ENCODE measurements around the gene WFDC1.

The WFDC1 gene

DNA sequence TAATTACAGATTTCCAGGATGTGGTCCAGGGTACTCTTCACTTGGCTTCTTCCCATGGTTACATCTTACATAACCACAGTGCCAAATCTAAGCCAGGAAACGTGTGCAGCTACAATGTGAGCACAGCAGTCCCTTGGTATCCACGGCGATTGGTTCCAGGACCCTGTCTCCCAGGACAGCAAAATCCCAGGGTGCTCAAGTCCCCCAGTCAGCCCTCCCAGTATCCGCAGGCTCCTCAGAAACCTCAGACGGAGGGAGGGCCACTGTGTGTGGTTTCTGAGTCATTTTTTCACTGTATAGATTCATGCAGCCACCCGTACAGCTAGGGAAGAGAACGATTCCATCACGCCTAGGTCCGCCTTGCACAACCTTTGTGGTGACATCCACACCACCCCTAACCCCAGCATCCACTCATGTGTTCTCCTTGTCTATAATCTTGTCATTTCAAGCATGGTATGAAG is 62.5 kb downstream of the WFDC1 start:
- DNase-seq: no peak

DNA sequence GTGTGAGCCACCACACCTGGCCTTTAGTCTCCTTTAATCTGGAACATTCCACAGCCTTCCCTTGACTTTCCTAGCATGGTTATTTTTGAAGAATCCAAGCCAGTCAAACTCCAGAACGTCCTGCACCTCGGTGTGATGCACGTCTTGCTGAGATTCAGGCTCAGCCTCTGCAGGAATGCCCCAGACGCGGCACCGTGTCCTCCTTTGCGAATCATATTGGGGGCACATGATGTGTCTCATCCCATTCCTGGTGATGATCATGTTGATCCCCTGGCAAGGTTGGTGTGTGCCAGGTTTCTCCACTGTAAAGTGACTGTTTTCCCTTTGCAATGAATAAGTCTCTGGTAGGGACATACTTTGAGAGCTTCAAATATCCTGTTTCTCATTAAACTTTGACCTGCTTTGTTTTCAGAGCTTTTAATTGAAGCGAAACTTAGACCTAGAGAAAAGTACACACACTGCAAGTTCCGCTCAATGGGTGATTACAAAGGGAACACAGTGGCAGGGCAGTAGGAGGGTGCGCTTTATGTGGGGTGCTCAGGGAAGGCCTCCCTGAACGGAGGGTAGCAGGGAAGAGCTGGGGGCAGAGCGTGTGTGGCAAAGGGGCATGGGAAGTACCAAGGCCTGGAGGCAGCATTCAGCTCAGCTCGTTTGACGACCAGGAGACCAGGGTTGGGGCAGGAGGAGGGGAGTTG is 64.1 kb downstream of the WFDC1 start:
- no peak for DNase-seq

DNA sequence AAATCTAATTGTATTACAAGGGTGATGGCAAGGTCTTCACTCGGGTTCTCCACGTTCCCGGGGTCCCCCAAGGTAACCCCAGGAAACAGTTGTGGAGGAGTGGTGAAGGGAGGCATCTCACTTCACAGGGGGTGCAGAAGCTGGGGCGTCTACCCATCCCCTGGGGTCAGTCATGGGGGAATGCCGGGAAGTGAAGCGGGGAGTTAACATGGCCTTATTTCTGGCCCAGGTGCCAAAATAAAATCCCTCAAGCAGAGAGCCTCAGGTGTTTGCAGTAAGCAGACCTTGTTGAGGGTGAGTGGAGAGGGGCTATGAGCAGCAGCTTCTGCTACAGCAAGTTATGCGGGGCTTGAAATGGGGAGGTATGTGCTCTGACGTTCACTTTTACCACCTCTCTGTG is 64.6 kb downstream of the WFDC1 start:
- no peak for DNase-seq

DNA sequence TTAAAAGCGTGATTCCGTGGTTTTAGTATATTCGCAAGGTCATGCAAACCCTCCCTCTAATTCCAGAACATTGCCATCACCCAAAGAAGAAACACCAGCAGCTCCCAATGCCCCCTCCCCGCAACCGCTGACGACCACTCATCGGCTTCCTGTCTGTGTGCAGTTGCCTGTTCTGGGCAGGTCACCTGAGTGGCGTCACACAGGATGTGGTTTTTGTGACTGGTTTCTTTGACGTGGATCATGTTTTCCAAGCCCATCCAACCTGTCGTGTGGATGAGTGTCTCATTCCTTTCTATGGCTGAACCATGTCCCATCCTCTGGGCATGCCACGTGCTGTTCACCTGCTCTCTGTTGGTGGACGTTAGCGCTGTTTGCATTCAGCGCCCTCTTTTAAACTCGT is 65.5 kb downstream of the WFDC1 start:
- no peak for DNase-seq

DNA sequence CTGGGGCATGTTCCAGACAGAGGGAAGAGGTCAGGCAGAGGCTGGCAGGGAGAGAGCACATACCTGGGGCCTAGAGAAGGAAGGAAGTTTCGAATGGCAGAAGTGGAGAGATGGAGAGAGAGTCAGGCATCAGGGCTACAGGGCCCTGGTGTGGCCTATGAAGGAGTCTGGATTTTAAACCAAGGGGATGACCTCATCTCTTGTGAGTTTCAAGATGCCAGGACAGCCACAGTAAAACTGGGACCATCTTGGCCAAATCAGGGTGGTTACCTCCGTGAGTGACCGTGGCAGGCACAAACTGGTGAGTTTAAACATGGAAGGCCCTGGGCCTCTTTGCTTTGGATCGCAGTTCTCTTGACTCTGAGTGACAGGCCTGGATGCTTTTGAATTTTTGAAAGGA is 66.1 kb downstream of the WFDC1 start:
- DNase-seq: no peak

DNA sequence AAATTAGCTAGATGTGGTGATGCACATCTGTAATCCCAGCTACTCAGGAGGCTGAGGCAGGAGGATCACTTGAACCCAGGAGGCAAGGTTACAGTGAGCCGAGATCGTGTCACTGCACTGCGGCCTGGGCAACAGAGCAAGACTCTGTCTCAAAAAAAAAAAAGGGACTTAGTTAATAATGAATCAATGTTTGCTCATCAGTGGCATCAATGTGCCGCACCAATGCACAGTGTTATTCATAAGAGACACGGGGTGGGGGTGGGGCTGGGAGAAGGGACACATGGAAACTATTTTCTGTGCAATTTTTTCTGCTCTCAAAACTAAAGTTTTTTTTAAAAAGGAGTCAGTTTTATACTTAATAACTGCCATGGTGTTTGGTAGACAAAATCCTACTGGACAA is 66.9 kb downstream of the WFDC1 start:
- no peak for DNase-seq

DNA sequence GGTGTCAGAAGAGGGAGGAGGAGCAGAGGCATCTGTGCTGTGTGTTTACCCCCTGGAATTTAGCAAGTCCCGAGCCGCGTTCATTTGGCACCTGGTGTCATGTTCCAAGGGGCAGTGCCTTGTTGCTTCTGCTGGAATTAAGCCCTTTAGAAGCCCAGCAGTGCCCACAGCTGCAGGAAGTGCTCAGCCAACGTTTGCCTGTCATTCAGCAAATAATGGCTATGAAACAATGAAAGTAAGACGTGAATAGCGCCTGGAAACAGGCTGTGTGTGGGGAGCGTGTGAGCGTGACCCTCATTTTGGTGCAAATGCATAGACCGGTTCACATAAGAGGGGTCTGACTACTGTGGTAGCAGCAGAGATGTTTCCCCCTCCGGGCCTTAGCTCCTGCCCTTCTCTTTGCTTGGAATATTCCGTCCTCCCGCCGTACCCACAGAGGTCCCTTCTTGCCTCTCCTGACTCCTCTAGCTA is 67.8 kb downstream of the WFDC1 start:
- DNase-seq: peak; percentile 12

DNA sequence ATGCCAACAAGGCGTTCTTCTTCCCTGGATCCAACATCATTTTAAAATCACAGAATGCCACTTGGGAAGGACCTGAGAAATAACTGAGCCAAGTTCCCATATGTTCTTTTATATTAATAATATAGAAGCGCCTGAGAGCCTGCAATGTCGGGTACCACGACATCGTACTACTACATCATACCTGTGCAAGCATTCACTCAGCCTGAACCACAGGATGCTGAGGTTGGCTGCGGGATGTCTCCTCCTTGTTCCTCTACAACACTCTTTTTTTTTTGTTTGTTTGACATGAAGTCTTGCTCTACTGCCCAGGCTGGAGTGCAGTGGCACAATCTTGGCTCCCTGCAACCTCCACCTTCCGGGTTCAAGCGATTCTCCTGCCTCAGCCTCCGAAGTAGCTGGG is 71.5 kb downstream of the WFDC1 start:
- DNase-seq: no peak

DNA sequence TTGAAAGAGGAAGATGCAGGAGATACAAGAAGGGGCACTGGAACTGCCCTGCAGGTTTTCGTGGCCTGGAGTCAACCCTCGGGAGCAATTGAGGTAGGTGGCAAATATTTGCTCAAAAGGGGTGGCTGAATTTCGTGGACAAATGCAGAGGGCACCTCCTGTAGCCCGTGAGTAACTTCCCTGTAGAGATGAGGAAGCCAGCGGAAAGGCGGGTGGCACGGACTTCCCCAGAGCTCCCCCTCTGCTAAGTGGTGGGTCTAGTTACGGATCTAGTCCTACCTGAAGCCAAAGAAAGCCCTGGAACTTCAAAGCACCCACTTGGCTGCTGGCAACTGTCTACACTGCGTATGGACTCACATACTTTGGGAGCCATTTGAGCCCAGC is 72.6 kb downstream of the WFDC1 start:
- no peak for DNase-seq

DNA sequence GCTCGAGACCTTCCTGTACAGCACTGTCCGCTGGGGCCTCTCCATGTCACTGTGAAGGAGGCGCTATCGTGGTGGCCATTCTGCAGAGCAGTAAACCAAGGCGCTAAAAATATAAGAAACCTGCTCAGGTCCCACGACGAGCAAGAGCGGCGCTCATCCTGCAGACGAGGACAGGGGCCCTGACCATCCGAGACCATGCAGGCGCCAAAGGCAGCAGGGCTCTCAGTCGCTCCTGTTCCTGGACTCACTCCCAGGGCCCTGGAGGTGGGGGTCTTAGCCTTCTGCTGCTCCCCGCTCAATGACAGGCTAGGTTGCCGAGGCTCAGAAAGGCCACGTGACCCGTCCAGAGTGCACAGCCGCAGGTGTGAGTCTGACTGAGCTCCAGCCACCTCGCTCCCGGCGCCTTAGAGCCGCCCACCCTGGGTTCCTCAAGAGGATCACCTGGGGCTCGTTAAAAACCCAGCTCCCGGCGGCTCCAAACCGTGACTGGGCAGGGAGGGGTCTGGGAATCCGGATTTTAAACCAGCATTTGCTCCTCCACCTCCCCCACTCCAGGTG is 73.2 kb downstream of the WFDC1 start:
- DNase-seq: no peak

DNA sequence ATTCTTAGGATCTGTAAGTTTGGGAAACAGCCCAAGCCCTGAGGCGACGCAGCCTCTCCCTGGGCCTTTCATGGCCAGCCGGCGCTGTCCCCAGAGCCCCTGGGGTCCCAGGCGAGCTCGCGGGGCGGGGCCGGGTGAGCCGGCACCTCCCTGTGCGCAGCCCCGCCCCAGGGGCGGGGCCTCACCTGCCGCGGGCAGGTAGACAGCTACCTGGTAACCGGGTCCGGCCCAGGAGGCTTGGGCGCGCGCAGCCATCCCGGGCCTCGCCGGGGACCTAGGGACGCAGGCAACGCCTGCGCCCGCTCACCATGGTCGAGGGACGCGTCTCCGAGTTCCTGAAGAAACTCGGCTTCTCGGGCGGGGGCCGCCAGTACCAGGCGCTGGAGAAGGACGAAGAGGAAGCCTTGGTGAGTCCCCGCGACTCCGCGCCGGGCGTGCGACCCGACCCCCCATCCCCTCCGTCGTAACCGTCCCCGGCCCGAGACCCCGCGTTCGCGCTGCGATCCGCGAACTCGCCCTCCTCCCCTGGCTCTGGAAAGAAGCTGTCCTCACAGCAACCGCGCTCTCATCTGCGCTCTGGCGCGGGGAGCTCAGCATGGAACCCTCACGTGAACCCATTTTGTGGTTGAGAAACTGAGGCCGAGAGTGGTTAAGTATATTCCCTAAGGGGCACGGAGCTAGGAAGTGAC is 73.8 kb downstream of the WFDC1 start, which contains the start of gene ATP2C2:
TSS of gene ATP2C2 (plus strand) at position 231 of the 689 bp plus-strand sequence. CDS start at position 309, 78 bp downstream.
- peak; percentile 8 for DNase-seq

DNA sequence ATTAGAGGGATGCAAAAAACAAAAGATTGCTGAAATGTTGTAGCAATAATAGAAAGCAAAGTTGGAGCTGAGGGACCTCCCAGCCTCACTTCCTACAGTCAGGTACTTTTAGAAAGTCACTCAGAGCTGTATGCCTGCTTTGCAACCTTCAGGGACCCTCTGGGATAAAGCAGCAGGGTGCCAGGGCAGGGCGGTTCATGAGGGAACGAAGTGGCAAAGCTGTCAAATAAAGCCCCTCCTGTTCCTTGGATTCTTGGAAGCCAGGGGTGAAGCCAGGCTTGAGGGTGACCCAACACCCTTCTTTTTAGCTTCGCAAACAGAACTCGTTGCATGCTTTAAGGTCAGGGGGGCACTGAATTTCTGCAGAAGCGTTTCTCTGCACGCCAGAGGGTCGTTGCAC is 74.4 kb downstream of the WFDC1 start:
- no peak for DNase-seq

DNA sequence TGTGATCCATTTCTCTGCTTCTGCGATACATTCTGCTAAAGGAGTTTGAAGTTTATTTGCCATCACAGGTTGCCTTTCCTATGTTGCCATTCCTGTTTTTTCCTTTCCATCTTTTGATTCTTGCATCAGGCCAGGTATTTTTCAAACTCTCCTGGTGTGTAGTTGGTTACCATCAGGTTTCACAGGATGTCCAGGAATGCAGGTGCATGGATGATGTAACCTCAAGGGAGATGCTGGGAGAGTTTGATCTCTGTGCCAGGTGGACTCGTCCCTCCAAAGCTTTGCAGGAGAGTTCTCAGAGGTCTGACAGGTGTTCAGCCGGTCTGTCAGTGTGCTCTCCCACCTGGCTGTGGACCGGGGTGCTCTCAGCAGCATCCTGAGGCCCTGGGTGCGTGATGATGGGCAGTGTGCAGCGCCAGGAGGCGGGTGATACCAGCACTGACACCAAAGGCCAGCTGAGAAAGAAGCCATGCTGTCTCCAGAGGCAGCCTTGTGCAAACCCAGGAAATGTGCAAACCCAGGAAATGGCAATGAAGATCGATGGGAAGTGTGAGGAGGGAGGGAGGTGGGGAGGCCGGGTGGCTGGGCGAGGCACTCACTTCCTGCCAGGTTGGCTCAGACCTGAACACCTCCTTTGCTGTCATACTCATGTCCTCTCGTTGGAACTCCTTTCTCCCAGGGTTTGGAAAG is 75.4 kb downstream of the WFDC1 start:
- no peak for DNase-seq

DNA sequence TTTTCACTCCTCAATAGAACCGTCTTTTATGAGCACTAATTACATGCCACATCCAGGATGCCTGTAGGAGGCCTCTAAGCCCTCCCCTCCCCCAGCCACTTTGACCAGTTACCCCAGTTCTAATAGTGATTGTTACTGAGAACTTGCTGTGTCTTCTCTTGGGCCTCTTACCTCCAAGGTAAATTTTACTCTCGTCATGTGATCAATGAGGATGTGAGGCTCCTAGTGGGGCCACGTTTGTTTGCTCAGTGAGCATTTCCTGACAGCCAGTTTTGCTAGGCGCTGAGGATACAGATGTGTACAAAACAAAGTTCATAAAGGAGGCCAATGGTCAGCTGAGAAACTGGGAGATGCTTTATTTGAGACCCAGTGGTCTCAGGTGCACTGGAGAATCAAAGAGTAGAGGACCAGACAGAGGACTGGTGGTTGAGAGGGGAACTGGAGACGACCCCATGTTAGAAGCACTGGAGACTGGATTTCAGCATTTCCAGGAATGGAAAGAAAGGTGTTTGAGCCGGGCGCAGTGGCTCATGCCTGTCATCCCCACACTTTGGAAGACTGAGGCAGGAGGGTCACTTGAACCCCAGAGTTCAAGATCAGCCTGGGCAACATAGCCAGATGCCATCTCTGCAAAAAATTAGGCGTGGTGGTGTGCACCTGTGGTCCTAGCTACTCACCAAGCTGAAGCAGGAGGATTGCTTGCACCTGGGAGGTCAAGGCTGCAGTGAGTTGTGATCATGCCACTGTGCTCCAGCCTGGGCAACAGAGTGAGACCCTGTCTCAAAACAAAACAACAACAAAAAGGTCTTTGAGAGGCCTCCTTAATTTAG is 76.3 kb downstream of the WFDC1 start:
- DNase-seq: no peak

DNA sequence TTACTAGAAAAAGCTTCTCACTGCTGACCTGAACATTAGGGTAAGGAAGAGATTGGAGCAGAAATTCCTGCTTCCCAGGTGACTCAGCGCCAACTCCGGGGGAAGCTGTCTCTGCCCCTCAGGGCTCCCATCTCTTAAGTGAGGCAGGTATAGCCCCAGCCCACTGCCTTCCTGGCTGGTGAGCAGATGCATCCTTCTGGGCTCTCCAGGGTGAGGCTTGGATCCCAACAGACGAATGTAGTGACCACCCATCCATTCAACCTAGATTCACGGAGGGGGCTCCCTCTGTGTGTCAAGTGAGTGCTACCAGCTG is 76.8 kb downstream of the WFDC1 start:
- DNase-seq: no peak

DNA sequence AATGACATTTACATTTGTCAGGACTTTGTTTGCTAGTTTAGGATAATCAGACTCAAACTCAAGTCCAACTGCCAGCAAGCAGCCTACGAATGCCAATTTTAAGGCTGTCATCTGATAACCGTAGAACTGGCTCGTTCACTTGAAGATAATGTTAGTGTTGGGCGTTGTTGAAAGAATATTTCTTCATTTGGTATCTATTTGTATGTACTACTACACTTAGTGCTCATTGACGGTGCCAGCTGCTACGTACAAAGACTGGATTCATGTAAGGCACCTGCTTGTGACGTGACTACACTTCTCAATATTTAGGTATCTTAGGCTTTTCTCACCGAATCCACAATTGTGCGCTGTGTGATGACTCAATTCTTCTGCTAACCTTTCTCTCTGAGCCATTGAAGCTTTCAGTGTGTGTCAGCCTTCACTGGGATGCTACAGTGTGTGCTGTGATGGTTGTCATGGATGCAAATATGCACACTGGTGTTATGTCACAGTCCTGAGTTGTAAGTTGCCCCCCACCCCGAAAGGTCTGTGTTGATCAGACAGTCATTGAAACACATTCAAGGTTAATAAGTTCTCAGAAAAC is 79.3 kb downstream of the WFDC1 start:
- no peak for DNase-seq

DNA sequence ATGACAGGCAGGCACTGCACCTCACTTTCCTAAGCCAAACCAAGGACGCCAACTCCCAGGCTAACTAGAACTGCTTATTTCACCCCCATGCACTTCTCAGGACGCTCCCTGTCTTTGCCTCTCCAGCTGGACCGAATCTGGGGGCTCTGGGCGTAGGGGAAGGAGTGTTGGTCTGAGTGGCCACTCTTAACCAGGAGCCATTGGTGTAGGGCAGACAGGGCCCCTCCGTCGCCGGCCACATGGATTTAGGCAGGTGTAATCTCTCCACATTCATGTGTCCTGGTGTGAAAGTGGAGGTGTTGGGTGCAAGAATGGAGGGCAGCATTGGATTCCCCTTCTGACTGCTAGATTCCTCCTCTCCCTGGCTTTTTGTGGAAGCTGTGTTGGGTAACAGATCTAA is 83.4 kb downstream of the WFDC1 start:
- DNase-seq: no peak

DNA sequence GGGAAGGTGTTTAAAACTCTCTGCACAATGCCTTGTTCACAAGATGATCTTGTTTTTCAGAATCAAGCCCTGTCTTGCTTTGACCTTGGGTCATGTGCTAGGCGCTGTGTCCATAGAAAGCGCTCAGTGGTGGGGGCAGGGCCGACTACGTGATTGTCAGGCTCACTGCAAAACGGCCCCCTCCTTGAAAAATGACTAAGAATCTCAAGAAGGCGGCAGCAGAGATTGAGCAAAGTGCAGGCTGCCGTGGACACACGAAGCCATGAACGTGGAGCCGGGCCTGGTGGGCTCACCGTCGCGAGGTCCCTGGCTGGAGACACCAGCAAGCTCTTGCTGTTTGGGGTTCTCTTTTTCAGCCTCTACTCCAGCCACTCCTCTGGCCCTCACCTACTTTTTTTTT is 83.9 kb downstream of the WFDC1 start:
- DNase-seq: no peak

DNA sequence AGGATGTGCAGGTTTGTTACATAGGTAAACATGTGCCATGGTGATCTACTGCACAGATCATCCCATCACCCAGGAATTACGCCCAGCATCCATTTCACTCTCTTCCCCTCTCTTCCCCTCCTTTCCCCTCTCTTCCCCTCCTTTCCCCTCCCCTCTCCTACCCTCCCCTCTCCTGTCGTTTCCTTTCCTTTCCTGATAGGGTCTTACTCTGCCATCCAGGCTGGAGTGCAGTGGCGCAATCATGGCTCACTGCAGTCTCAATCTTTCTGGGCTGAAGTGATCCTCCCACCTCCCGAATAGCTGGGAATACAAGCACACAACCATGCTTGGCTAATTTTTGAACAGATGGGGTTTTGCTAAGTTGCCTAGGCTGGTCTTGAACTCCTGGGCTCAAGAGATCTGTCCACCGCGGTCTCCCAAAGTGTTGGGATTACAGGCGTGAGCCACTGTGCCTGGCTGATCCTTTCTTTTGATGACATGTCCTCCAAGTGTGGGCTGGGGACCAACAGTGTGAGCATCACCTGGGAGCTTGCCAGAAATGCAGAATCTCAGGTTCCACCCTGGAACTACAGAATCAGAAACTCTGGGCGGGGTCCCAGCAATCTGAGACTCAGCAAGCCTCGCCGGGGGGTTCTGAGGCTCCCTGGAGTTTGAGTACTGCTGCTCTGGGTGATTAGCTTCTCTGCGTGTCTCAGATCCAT is 84.5 kb downstream of the WFDC1 start:
- no peak for DNase-seq
